SK-N-MC (cell line): ENCODE measurements around the gene TMEM163.

Source experiments
- EZH2 ChIP-seq: fragments of 200-600 bp; sonication (generic); IDR thresholded peaks from one replicate; pipeline ENCODE4 v1.6.1; 2017; ENCODE audit warnings: antibody characterized with exemption
- FOXP2 ChIP-seq: optimal IDR thresholded peaks from 2 replicates; pipeline ENCODE3; 2011; ENCODE audit warnings: mild to moderate bottlenecking, moderate library complexity; ENCODE audit not compliant: insufficient read depth; ENCODE audit errors: extremely low read length, control extremely low read depth

GRCh38 chr2:134447669-134448068 lies 271.1 kb downstream of the TMEM163 start:
- TF ChIP-seq FOXP2 (no peak), EZH2 (no peak)
